HCEC 1CT (cell line): ENCODE measurements around the gene RBP5.
"Not testable (repeated sequence)": the region's sequence is repeated elsewhere in the genome, so short reads cannot be mapped to it uniquely, and the experiment has no call there.

Experiments
- DNase-seq: peaks from one replicate; pipeline ENCODE4 v3.0.0-alpha.2; 2017

RBP5 gene

GRCh38 chr12:7121324-7121723 is 7.4 kb downstream of the RBP5 start:
- DNase-seq, result no peak

DNA sequence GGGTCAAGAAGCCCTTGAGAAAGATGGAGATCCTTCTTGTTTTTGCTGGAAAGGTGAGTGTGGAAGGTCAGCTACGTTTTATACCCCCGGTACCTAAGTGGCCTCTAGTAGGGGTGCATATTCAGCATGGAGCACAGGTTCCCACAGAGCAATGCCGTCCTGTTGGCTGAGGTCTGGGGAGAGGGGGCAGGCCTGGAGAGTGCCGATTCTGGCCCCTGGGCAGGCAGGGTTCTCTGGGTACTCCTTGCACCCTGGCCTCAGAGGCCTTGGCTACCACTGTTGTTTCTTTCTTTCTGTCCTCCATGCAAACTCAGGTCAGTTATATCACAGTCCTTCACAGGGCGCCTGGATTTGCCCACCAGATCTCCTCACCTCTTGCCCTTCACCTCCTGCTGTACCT is 8.5 kb downstream of the RBP5 start:
- no peak for DNase-seq

GRCh38 chr12:7118881-7119280 is 9.8 kb downstream of the RBP5 start:
- DNase-seq, result no peak

- DNase-seq, result no peak
Observed at GRCh38 chr12:7117670-7118069, 11.0 kb downstream of the RBP5 start.

GRCh38 chr12:7116916-7117315 is 11.8 kb downstream of the RBP5 start:
- DNase-seq, result no peak

GRCh38 chr12:7116196-7116595 is 12.5 kb downstream of the RBP5 start:
- DNase-seq, result no peak

DNA sequence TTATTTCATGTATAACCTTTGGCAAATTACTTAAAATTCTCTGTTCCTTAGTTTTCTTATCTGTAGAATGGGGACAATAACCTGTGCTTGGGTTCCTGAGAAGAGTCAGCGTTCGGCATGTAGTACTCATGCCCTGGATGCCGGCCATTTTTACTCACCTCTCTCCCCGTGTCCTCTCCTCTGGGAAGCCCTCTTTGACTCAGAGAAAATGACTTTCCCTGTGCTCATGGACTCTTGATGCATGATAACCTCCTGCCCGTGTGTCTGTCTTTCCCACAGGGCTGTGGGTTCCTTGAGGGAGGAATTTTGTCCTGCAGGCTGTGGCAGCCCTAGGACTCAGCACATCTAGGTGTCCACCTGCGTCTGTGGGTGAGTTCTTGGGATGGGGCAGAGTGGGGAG is 13.8 kb downstream of the RBP5 start:
- no peak for DNase-seq

DNA sequence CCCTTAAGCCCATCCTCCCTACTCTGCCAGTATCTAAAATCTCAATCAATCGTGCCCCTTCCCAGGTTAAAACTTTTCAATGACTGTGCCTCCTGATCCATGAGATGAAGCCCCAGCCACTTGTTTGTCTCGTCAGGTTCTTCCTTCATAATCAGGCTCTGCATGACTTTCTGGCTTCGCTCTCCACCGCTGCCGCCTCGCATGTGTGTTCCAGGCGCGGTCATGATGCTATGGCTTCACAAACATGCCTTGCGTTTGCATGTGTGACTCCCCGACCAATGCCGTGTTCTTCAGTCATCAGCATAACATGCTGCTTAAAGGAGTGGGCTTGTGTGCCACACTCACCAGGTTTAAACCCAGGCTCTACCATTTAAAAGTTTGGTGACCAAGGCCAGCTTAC is 14.7 kb downstream of the RBP5 start:
- no peak for DNase-seq

DNA sequence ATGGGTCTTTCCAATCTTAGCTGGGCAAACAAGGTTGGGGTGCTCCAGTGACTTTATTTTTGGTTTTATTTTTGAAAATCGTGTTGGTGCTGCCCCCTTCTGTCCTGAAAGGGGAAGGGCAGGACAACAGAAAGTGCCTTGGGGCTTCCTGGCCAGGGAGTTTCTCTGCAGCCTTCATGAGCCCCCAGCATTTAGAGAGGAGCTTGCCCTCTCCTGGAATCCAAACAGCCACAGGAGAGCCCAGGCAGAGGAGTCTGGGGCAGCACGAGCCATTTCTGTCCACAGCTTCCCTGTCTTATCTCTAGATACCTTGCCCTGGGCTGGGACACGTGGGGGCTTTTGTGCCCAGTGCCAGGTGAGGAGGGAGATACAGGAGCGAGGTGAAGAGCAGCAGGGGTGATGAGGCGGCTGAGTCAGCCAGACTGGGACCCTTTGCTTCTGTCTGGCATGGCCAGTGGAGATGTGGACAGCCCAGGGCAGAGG is 15.3 kb downstream of the RBP5 start:
- peak; percentile 45 for DNase-seq

DNA sequence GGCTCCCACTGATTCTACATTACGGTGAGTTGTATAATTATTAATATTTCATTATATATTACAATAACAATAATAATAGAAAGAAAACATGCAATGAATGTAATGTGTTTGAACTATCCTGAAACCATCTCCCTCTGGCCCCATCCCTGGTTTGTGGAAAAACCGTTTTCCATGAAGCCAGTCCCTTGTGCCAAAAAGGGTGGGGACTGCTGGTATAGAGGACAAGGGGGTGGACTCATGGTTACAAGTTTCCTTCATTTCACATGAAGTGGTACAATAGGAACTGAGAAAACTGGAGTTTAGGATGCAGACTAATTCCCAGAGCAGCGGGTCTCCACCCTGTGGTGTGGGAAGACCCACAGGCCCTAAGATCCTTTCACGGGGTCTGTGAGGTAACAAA is 16.6 kb downstream of the RBP5 start:
- no peak for DNase-seq

DNA sequence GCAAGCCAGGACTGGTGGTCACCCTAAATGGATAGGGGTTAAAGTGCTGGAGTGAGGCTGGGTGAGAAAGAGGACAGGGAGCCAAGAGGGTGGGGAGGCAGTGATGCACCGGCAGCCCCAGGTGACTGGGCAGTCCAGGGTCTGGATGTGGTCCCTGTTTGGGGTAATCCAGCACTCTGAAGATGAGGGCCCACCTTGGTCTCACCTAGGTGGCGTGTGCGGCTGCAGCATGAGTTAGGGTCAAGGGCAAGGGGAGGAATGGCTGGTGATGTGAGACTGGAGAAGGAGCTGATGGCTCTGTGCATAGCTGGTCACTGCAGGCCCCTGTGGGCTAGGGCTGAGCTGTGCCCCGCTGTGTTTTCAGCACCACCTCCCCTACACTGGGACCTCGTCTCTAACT is 18.0 kb downstream of the RBP5 start:
- no peak for DNase-seq

DNA sequence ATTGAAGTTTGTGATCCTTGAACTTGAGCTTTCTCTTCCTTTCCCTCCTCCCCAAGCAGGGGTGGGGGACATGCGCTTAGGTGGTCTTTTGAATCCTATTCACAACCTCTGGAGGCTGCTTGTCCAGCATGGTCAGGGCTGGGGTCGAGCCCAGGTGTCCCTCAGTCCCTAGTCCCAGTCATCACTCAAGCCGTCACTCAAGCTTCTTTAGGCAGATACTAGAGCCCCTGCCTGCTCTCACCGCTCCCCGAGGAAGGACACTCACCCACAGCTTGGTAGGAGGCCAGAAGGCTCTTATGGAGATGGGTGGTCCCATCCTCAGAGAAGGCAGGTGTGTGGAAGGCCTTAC is 19.1 kb downstream of the RBP5 start:
- DNase-seq, result no peak

DNA sequence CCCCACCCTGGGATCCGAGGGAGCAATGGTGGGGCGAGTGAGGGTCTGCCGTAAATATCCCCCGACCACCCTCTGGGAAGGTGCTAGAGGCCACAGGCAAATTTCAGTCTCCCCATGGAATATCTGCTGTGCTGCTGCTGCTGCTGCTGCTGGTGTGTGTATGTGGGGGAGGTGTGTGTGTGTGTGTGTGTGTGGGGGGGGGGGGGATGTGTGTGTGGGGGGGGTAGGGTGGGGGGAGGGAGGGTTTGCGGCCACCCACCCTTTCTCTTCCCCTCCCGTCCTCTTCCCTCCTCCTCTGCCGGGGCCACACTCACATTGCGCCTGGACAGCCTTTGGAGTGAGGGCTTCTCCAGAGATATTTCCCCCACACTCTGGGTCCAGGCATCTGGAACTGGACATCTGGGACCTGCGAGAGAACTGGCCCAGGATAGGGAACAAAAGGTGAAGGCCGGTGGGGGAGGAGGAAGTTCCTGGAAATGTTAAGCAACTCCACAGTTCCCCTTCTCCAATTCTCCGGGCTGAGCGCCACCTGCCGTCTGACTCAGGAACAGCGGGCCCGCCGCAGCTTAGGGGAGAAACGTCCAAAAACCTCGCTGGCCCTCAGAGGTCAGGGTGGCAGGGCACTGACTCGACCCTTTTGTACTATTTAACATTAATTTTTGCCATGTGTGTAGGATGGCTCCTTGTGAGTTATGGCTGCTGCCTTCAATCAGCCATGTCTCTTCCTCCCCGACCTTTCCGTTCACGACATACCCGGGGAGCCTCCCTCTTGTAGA is 19.7 kb downstream of the RBP5 start, which contains the start of gene C1RL:
Gene C1RL, minus strand, starts transcription at position 419 of the 776 bp plus-strand sequence. Its CDS starts 34 bp downstream, at position 385.
- DNase-seq, result peak; percentile 80

GRCh38 chr12:7108003-7108795 is 20.5 kb downstream of the RBP5 start:
- DNase-seq, result peak; percentile 85

- no peak for DNase-seq
Observed at GRCh38 chr12:7107636-7108002, 21.1 kb downstream of the RBP5 start.

- not testable (repeated sequence) for DNase-seq
Observed at GRCh38 chr12:7107181-7107580, 21.5 kb downstream of the RBP5 start.

- DNase-seq, result no peak
Observed at GRCh38 chr12:7106082-7106481, 22.6 kb downstream of the RBP5 start.

DNA sequence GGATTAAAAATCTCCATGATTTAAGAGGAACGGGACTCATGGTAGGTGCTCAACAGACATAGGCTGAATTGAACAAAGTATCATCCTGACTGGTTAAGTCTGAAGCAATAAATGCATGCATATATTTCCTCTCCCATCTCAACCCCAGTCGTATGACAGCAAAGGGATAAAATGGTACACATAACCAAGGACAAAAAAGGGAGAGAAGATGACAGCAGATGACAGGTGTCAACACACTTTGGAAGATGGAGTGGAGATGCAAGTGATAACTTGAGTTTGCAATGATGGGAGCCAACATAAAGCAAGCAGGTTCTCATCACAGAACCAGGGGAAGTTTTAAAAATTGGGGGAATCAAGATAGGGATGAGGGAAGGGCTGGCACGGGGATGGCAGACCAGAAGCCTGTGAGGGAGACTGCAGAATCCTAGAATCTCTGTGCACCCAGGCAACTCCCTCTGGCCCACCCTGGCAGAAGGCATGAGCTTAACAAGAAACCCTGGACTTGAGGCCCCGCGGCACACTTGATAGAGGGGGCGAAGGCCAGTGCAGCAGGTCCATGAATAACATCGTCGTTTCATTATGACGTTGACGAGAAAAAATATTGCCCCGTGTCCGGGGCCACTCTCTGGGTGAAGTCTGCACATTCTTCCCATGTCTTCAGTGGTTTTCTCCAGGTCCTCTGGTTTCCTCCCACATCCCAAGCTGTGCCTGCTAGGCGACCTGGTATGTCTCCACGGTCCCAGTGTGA is 24.7 kb downstream of the RBP5 start:
- no peak for DNase-seq

DNA sequence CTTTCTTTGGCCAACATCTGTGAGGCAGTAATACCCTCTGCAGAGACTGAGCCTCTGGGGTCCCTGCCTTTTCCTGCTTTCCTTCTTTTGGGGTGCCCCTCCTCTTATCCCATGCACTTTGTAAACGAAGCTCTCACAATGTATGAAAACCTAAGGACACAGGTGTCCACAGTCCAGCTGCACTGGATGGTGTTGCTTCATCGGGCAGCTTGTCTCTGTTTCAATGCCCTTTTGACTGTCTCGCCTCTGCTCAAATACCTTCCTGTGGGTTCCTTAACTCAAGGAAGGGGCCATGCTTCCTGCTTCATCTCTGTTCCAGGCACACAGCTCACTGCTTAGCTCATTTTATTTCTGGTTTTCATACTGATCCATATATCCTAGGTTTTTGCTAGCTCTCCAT is 26.1 kb downstream of the RBP5 start:
- DNase-seq, result no peak

- DNase-seq, result no peak
Observed at GRCh38 chr12:7101694-7102131, 27.0 kb downstream of the RBP5 start.

- no peak for DNase-seq
Observed at GRCh38 chr12:7101047-7101693, 27.5 kb downstream of the RBP5 start.

- no peak for DNase-seq
Observed at GRCh38 chr12:7100239-7100638, 28.4 kb downstream of the RBP5 start.
